HL-60 (cell line): ENCODE data around the gene TBK1.

Experiments
- POLR2AphosphoS5 ChIP-seq: IDR thresholded peaks from 2 replicates; pipeline ENCODE4 v1.6.1; 2012; ENCODE audit warnings: low read depth
- TF ChIP-seq, protein P1 (sequence below): IDR thresholded peaks from one replicate; pipeline ENCODE4 v1.5.1; 2011; ENCODE audit warnings: low read length, control low read depth, inconsistent platforms; ENCODE audit not compliant: insufficient read depth
- TF ChIP-seq, protein P2 (sequence below): IDR thresholded peaks from 2 replicates; pipeline ENCODE4 v1.6.1; 2012; ENCODE audit warnings: low read depth; ENCODE audit not compliant: insufficient replicate concordance

DNA sequence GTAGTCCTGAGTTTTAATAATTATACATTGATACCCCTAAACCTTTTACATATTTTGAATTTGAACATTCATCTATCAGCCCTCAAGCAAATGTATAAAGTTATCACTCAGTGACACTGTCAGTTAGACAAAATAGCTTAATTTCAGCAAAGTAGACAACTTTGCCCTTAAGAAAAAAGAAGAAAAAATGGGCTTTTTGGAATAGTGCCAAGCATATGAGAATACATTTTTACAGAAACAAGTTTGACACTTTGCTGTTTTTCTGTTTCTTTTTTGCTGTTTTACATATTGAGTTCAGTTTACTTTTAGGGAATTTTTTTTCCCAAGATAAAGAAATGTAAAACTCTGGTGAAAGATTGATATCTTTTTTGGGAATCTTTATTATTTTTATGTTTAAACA is 14.3 kb downstream of the TBK1 start:
- TF ChIP-seq, protein P1, sequence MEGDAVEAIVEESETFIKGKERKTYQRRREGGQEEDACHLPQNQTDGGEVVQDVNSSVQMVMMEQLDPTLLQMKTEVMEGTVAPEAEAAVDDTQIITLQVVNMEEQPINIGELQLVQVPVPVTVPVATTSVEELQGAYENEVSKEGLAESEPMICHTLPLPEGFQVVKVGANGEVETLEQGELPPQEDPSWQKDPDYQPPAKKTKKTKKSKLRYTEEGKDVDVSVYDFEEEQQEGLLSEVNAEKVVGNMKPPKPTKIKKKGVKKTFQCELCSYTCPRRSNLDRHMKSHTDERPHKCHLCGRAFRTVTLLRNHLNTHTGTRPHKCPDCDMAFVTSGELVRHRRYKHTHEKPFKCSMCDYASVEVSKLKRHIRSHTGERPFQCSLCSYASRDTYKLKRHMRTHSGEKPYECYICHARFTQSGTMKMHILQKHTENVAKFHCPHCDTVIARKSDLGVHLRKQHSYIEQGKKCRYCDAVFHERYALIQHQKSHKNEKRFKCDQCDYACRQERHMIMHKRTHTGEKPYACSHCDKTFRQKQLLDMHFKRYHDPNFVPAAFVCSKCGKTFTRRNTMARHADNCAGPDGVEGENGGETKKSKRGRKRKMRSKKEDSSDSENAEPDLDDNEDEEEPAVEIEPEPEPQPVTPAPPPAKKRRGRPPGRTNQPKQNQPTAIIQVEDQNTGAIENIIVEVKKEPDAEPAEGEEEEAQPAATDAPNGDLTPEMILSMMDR: no peak
- TF ChIP-seq, protein P2, sequence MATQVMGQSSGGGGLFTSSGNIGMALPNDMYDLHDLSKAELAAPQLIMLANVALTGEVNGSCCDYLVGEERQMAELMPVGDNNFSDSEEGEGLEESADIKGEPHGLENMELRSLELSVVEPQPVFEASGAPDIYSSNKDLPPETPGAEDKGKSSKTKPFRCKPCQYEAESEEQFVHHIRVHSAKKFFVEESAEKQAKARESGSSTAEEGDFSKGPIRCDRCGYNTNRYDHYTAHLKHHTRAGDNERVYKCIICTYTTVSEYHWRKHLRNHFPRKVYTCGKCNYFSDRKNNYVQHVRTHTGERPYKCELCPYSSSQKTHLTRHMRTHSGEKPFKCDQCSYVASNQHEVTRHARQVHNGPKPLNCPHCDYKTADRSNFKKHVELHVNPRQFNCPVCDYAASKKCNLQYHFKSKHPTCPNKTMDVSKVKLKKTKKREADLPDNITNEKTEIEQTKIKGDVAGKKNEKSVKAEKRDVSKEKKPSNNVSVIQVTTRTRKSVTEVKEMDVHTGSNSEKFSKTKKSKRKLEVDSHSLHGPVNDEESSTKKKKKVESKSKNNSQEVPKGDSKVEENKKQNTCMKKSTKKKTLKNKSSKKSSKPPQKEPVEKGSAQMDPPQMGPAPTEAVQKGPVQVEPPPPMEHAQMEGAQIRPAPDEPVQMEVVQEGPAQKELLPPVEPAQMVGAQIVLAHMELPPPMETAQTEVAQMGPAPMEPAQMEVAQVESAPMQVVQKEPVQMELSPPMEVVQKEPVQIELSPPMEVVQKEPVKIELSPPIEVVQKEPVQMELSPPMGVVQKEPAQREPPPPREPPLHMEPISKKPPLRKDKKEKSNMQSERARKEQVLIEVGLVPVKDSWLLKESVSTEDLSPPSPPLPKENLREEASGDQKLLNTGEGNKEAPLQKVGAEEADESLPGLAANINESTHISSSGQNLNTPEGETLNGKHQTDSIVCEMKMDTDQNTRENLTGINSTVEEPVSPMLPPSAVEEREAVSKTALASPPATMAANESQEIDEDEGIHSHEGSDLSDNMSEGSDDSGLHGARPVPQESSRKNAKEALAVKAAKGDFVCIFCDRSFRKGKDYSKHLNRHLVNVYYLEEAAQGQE: no peak
- no peak for TF ChIP-seq POLR2AphosphoS5
